Measurements from ENCODE around the gene AJAP1.
"Not testable (repeated sequence)": the region's sequence is repeated elsewhere in the genome, so short reads cannot be mapped to it uniquely, and the experiment has no call there.

The AJAP1 gene

GRCh38 chr1:4658643-4659628, 4.5 kb downstream of the AJAP1 start:
- DNase-seq, result no peak

- DNase-seq, result no peak
Measured at GRCh38 chr1:4660917-4661594, 6.6 kb downstream of the AJAP1 start.

- no peak for DNase-seq
Measured at GRCh38 chr1:4661595-4661917, 7.1 kb downstream of the AJAP1 start.

- DNase-seq, result no peak
Measured at GRCh38 chr1:4662168-4662567, 7.8 kb downstream of the AJAP1 start.

GRCh38 chr1:4662723-4663122, 8.3 kb downstream of the AJAP1 start:
- DNase-seq, result no peak

- DNase-seq, result no peak
Measured at GRCh38 chr1:4664095-4664494, 9.7 kb downstream of the AJAP1 start.

GRCh38 chr1:4664606-4665005, 10.2 kb downstream of the AJAP1 start:
- DNase-seq, result no peak

- DNase-seq, result no peak
Measured at GRCh38 chr1:4665456-4665855, 11.0 kb downstream of the AJAP1 start.

- not testable (repeated sequence) for DNase-seq
Measured at GRCh38 chr1:4666683-4667082, 12.3 kb downstream of the AJAP1 start.

- no peak for DNase-seq
Measured at GRCh38 chr1:4668743-4669700, 14.6 kb downstream of the AJAP1 start.

GRCh38 chr1:4670265-4670664, 15.9 kb downstream of the AJAP1 start:
- no peak for DNase-seq

- no peak for DNase-seq
Measured at GRCh38 chr1:4671828-4672227, 17.4 kb downstream of the AJAP1 start.

- no peak for DNase-seq
Measured at GRCh38 chr1:4673494-4673893, 19.1 kb downstream of the AJAP1 start.

- DNase-seq, result no peak
Measured at GRCh38 chr1:4674117-4674516, 19.7 kb downstream of the AJAP1 start.

GRCh38 chr1:4674676-4675075, 20.3 kb downstream of the AJAP1 start:
- DNase-seq, result no peak

GRCh38 chr1:4675454-4676186, 21.2 kb downstream of the AJAP1 start:
- no peak for DNase-seq

- DNase-seq, result no peak
Measured at GRCh38 chr1:4676253-4676652, 21.8 kb downstream of the AJAP1 start.

- DNase-seq, result no peak
Measured at GRCh38 chr1:4677608-4678007, 23.2 kb downstream of the AJAP1 start.

- DNase-seq, result no peak
Measured at GRCh38 chr1:4678066-4678717, 23.8 kb downstream of the AJAP1 start.

GRCh38 chr1:4681026-4681425, 26.6 kb downstream of the AJAP1 start:
- no peak for DNase-seq

- DNase-seq, result no peak
Measured at GRCh38 chr1:4682607-4683220, 28.3 kb downstream of the AJAP1 start.
